Glutamatergic neuron (in vitro differentiated cells): Measurements from ENCODE around the gene CCDC50. TPM values are rescaled to one million over a fixed set of nuclear protein-coding genes. Genes with fewer than 3 reads are reported as not detected.

Experiments
- DNase-seq: peaks from one replicate; pipeline ENCODE4 v3.0.0; 2022
- H3K27ac Mint-ChIP-seq: one replicate; pipeline ENCODE4 v1.8.0; 2020; ENCODE audit warnings: mild to moderate bottlenecking, mixed read lengths, inconsistent platforms; ENCODE audit not compliant: unreplicated experiment
- H3K27me3 Mint-ChIP-seq: one replicate; pipeline ENCODE4 v1.8.0; 2020; ENCODE audit warnings: mild to moderate bottlenecking, moderate library complexity, mixed read lengths, inconsistent platforms; ENCODE audit not compliant: unreplicated experiment
- H3K36me3 Mint-ChIP-seq: one replicate; pipeline ENCODE4 v1.8.0; 2020; ENCODE audit warnings: mild to moderate bottlenecking, mixed read lengths, inconsistent platforms; ENCODE audit not compliant: unreplicated experiment
- H3K4me1 Mint-ChIP-seq: one replicate; pipeline ENCODE4 v1.8.0; 2020; ENCODE audit warnings: mild to moderate bottlenecking, low read depth, mixed read lengths, inconsistent platforms; ENCODE audit not compliant: unreplicated experiment
- H3K4me3 Mint-ChIP-seq: one replicate; pipeline ENCODE4 v1.8.0; 2020; ENCODE audit warnings: mild to moderate bottlenecking, mixed read lengths, inconsistent platforms; ENCODE audit not compliant: unreplicated experiment
- H3K9me3 Mint-ChIP-seq: one replicate; pipeline ENCODE4 v1.8.0; 2020; ENCODE audit warnings: mild to moderate bottlenecking, moderate library complexity, mixed read lengths, inconsistent platforms; ENCODE audit not compliant: unreplicated experiment
- total RNA-seq: library from RNA; stranded (reverse); fragmentation: NEBNext Ultra II Directional; extraction: Animal tissue kit (Norgen Biotek cat#: 25700); gene quantifications from one replicate; pipeline ENCODE4 v1.2.1, GENCODE V29; 2021; ENCODE audit not compliant: unreplicated experiment
- TF ChIP-seq, protein P1 (sequence below): fragments of 200-600 bp; sonication (generic); IDR thresholded peaks from one replicate; pipeline ENCODE4 v1.5.0; 2021; ENCODE audit not compliant: partially characterized antibody, unreplicated experiment

The CCDC50 gene
- total RNA-seq, 1 donor from 2014 or later: 144 TPM

GRCh38 chr3:191298846-191299245 is 30.3 kb upstream of the CCDC50 start:
- DNase-seq: no peak
- Mint-ChIP-seq H3K27me3 (no peaks in the 10 kb centered on the region), H3K36me3 (no peaks in the 10 kb centered on the region), H3K4me1 (peaks cover 6% of the 10 kb centered on the region), H3K4me3 (no peak overlapping the region), H3K27ac (no peak overlapping the region), H3K9me3 (no peaks in the 10 kb centered on the region)
- TF ChIP-seq, protein P1, sequence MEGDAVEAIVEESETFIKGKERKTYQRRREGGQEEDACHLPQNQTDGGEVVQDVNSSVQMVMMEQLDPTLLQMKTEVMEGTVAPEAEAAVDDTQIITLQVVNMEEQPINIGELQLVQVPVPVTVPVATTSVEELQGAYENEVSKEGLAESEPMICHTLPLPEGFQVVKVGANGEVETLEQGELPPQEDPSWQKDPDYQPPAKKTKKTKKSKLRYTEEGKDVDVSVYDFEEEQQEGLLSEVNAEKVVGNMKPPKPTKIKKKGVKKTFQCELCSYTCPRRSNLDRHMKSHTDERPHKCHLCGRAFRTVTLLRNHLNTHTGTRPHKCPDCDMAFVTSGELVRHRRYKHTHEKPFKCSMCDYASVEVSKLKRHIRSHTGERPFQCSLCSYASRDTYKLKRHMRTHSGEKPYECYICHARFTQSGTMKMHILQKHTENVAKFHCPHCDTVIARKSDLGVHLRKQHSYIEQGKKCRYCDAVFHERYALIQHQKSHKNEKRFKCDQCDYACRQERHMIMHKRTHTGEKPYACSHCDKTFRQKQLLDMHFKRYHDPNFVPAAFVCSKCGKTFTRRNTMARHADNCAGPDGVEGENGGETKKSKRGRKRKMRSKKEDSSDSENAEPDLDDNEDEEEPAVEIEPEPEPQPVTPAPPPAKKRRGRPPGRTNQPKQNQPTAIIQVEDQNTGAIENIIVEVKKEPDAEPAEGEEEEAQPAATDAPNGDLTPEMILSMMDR: no peak

DNA sequence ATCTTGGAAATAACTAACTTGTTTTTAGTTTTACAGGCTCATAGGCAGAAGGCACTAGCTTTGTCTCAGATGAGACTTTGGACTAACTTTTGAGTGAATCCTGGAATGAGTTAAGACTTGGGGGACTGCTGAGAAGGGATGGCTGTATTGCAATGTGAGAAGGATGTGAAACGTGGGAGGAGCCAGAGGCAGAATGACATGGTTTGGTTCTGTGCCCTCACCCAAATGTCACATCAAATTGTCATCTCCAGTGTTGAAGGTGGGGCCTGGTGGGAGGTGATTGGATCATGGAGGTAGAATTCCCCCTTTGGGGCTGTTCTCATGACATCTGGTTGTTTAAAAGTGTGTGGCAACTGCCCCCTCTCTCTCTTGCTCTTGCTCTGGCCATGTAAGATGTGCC is 28.8 kb upstream of the CCDC50 start:
- Mint-ChIP-seq H3K4me1 (peaks cover 6% of the 10 kb centered on the region), H3K27me3 (no peaks in the 10 kb centered on the region), H3K27ac (no peak overlapping the region), H3K4me3 (no peak overlapping the region), H3K36me3 (no peaks in the 10 kb centered on the region), H3K9me3 (no peaks in the 10 kb centered on the region)
- TF ChIP-seq, protein P1: no peak
- DNase-seq: no peak

DNA sequence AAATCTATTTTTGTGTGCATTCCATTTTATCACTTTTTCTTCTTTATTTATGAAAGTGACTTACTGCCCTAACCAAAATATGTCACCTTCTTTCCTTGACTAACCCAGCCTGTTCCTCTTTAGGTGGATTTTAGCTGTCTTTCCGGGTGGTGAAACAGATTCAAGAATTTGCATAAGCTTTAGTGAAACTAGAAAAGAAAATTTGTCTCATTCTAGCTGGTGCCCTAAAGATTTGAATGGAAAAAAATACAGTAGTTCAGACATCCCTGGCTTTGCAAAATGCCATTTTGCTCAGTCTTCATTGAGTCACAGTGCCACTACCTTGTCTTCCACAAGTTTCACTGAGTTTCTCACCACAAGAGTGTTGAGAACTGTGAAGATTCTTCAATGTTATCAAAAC is 28.2 kb upstream of the CCDC50 start:
- no peak overlapping the region for H3K4me3 Mint-ChIP-seq
- no peaks in the 10 kb centered on the region for H3K27me3 Mint-ChIP-seq
- TF ChIP-seq, protein P1: no peak
- no peak overlapping the region for H3K27ac Mint-ChIP-seq
- no peaks in the 10 kb centered on the region for H3K9me3 Mint-ChIP-seq
- DNase-seq: no peak
- H3K4me1 Mint-ChIP-seq: peaks cover 6% of the 10 kb centered on the region
- H3K36me3 Mint-ChIP-seq: no peaks in the 10 kb centered on the region

DNA sequence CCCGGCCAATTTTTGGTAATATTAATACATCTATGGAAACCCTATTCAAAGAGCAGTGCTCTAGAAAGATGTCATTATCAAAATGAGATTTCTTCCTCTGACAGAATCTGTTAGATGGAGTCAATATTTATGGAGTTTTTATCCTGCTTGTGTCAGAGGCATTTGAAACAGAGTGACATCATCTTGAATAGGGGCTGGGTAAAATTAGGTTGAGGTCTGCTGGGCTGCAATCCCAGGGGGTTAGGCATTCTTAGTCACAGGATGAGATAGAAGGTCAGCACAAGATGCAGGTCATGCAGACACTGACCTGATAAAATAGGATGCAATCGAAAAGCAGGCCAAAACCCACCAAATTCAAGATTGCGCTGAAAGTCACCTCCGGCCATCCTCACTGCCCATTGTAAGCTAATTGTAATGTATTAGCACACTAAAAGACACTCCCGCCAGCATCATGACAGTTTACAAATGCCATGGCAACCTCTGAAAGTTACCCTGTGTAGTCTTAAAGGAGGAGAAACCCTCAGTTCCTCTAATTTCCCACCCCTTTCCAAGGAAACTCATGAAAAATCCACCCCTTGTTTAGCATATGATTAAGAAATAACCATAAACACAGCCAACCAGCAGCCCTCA is 27.3 kb upstream of the CCDC50 start:
- Mint-ChIP-seq H3K9me3 (no peaks in the 10 kb centered on the region), H3K27ac (no peak overlapping the region), H3K4me3 (no peak overlapping the region), H3K27me3 (no peaks in the 10 kb centered on the region), H3K36me3 (no peaks in the 10 kb centered on the region), H3K4me1 (peaks cover 6% of the 10 kb centered on the region)
- no peak for DNase-seq
- TF ChIP-seq, protein P1: no peak

GRCh38 chr3:191302451-191302850 is 26.7 kb upstream of the CCDC50 start:
- Mint-ChIP-seq H3K36me3 (no peaks in the 10 kb centered on the region), H3K9me3 (no peaks in the 10 kb centered on the region), H3K4me1 (peaks cover 6% of the 10 kb centered on the region), H3K27ac (no peak overlapping the region), H3K4me3 (no peak overlapping the region), H3K27me3 (no peaks in the 10 kb centered on the region)
- DNase-seq: no peak
- TF ChIP-seq, protein P1: no peak
